GM13976 (cell line): ENCODE measurements around the gene EXO1.
"Not testable (repeated sequence)": the region's sequence is repeated elsewhere in the genome, so short reads cannot be mapped to it uniquely, and the experiment has no call there.

Source experiments
- DNase-seq: peaks from one replicate; pipeline ENCODE4 v3.0.0; 2012; ENCODE audit warnings: low spot score
- CTCF ChIP-seq: IDR thresholded peaks from 2 replicates; pipeline ENCODE4 v1.5.1; 2012; ENCODE audit warnings: borderline replicate concordance, mild to moderate bottlenecking; ENCODE audit not compliant: insufficient read depth; ENCODE audit errors: extremely low read depth, missing control alignments, control extremely low read depth
- in situ Hi-C: fragments of 300-500 bp; cut with MboI; formaldehyde crosslinking; loops from one replicate; pipeline ENCODE4 v1.12.0; 2022; ENCODE audit warnings: low sequenced_read_pairs, mixed read lengths, inconsistent platforms; ENCODE audit not compliant: unreplicated experiment

EXO1 gene

GRCh38 chr1:241849345-241849695 lies 1.3 kb downstream of the EXO1 start:
- DNase-seq = no peak
- in situ Hi-C loops = no loop called here
- TF ChIP-seq CTCF = no peak

GRCh38 chr1:241855545-241856140 lies 7.6 kb downstream of the EXO1 start:
- DNase-seq, in situ Hi-C loops: not testable (repeated sequence)

GRCh38 chr1:241857131-241857530 lies 9.1 kb downstream of the EXO1 start:
- in situ Hi-C loops = no loop called here
- DNase-seq = peak; percentile 33

GRCh38 chr1:241860922-241861321 lies 12.9 kb downstream of the EXO1 start:
- DNase-seq = no peak

More at GRCh38 chr1:241857131-241857530, 9.1 kb downstream of the EXO1 start:
- TF ChIP-seq CTCF = no peak

GRCh38 chr1:241869022-241869421 lies 21.0 kb downstream of the EXO1 start:
- in situ Hi-C loops = no loop called here
- DNase-seq = no peak
- TF ChIP-seq CTCF = no peak

More at GRCh38 chr1:241860922-241861321, 12.9 kb downstream of the EXO1 start:
- in situ Hi-C loops = no loop called here
- TF ChIP-seq CTCF = no peak

GRCh38 chr1:241870336-241870735 lies 22.3 kb downstream of the EXO1 start:
- in situ Hi-C loops = no loop called here
- DNase-seq = no peak
- no peak for TF ChIP-seq CTCF

GRCh38 chr1:241870746-241871430 lies 22.9 kb downstream of the EXO1 start:
- TF ChIP-seq CTCF = no peak
- in situ Hi-C loops = no loop called here
- DNase-seq = no peak
